Activated CD8-positive, alpha-beta memory T cell treated with anti-CD3 and anti-CD28 coated beads, Interleukin-2, amount 10 ng/mL, durations not matched to agents 7 days and 5 days (primary cell): Measurements from ENCODE around the gene CSRNP3. TPM values are rescaled to one million over a fixed set of nuclear protein-coding genes. Genes with fewer than 3 reads are reported as not detected.
"Not testable (repeated sequence)": the region's sequence is repeated elsewhere in the genome, so short reads cannot be mapped to it uniquely, and the experiment has no call there.

Experiments used
- ATAC-seq: fragments of 150-1000 bp; cut with Tn5 transposase; one replicate; pipeline ENCODE4 v1.10.0; 2021; ENCODE audit warnings: moderate library complexity
- CTCF ChIA-PET: fragments of 350-600 bp; sonication (Branson Sonifier 250); formaldehyde crosslinking; loops from one replicate; lab custom pipeline; 2021; ENCODE audit warnings: antibody characterized with exemption; lab: Charles Lee
- DNase-seq: peaks from one replicate; pipeline ENCODE4 v3.0.0-alpha.2; 2020
- H3K27ac Mint-ChIP-seq: one replicate; pipeline ENCODE4 v1.8.0; 2021; ENCODE audit warnings: mild to moderate bottlenecking, mixed read lengths
- H3K27me3 Mint-ChIP-seq: one replicate; pipeline ENCODE4 v1.8.0; 2021; ENCODE audit warnings: mixed read lengths
- H3K36me3 Mint-ChIP-seq: one replicate; pipeline ENCODE4 v1.8.0; 2021; ENCODE audit warnings: mild to moderate bottlenecking, mixed read lengths
- H3K4me1 Mint-ChIP-seq: one replicate; pipeline ENCODE4 v1.8.0; 2021; ENCODE audit warnings: mixed read lengths
- H3K4me3 Mint-ChIP-seq: one replicate; pipeline ENCODE4 v1.8.0; 2021; ENCODE audit warnings: mild to moderate bottlenecking, moderate library complexity, mixed read lengths
- H3K9me3 Mint-ChIP-seq: one replicate; pipeline ENCODE4 v1.8.0; 2022; ENCODE audit warnings: low read depth, mixed read lengths
- total RNA-seq, 2 experiments: library from RNA; stranded (reverse); gene quantifications; one replicate each; pipeline ENCODE4 v1.2.3, GENCODE V29; 2021

The CSRNP3 gene
- total RNA-seq, 2 experiments from 2014 or later: not detected

DNA sequence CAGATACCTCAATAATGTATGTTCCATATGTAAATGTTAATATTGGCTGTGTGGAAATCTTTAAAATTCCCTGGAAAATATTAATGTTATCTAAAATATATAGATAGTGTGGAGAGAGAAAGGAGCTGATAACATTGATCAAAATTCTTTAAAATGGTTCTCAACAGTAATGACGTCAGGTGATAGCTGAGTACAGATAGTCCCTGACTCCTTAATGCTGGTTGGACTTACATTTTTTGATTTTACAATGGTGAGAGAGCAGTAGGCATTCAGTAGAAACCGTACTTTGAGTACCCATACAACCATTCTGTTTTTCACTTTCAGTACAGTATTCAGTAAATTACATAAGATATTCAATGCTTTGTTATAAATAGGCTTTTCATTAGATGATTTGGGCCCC, 177.9 kb downstream of the CSRNP3 start:
- DNase-seq: no peak
- Mint-ChIP-seq H3K27me3 (peaks cover 6% of the 10 kb centered on the region), H3K4me1 (no peaks in the 10 kb centered on the region), H3K27ac (no peak overlapping the region), H3K4me3 (no peak overlapping the region), H3K9me3 (no peaks in the 10 kb centered on the region), H3K36me3 (no peaks in the 10 kb centered on the region)
- ATAC-seq: no peak
- CTCF ChIA-PET: no interaction called here

DNA sequence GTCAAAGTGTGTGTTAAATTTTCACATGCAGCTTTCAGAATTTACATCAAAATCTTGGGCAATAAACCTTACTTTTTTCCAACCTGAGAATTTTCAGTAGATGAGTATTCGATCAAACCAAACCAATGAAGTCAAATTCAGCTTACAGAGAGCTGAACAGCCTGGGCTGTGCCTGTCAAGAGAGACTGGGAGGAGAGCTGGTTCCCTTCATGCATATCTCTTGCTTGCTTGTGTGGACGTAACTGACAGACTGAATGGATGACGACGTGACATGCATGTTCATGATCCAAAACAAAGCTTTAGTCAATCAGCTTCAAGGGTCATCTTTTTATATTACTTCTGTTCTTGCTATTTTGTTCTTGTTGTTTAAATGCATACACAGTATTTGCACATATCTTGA, 179.3 kb downstream of the CSRNP3 start:
- H3K4me1 Mint-ChIP-seq: no peaks in the 10 kb centered on the region
- ATAC-seq: no peak
- H3K9me3 Mint-ChIP-seq: no peaks in the 10 kb centered on the region

DNA sequence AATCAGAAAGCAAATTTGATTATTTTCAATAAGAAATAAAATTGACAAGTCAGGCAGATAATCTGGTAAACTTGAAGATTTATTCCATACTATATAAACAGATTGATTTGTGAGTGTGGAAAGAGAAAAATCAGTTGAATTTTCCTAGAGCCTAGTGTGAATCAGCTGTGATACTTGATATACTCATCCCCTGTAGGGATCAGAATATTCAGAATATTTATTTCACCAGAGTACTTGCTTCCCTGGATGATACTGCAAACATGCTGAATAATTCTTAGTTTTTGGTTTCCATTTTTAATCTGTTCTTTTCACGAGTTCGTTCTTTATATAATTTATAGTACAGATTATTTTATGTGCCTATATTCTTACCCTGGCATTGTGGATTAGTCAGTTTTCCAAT, 181.7 kb downstream of the CSRNP3 start:
- DNase-seq (no peak), ATAC-seq (no peak)
- Mint-ChIP-seq H3K9me3 (no peaks in the 10 kb centered on the region), H3K4me1 (no peaks in the 10 kb centered on the region), H3K27me3 (peaks cover 6% of the 10 kb centered on the region), H3K36me3 (no peaks in the 10 kb centered on the region), H3K27ac (no peak overlapping the region), H3K4me3 (no peak overlapping the region)
- CTCF ChIA-PET: no interaction called here

More for the DNA sequence above, 179.3 kb downstream of the CSRNP3 start:
- Mint-ChIP-seq H3K4me3 (no peak overlapping the region), H3K36me3 (no peaks in the 10 kb centered on the region), H3K27me3 (peaks cover 6% of the 10 kb centered on the region), H3K27ac (no peak overlapping the region)
- CTCF ChIA-PET: interaction anchor here (0.8 kb wide), 1 partner anchor 248 kb away, joined by 3 read pairs; no protein-coding TSS in a partner anchor
- no peak for DNase-seq

DNA sequence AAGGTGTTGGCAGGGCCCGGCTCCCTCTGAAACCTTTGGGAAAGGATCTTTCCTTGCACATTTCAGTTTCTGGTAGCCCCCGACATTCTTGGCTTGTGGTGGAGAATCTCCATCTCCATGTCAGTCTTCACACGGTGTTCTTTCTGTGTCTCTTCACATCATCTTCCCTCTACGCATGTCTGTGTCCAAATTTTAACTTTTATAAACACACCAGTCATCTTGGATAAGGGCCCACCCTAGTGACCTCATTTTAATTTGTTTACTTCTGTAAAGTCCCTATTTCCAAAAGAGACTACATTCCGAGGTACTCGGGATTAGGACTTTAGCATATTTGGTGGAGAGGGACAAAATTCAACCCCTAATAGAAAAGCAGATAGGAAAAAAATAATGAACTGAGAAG, 186.2 kb downstream of the CSRNP3 start:
- Mint-ChIP-seq H3K27me3 (peaks cover 6% of the 10 kb centered on the region), H3K9me3 (no peaks in the 10 kb centered on the region), H3K4me1 (no peaks in the 10 kb centered on the region), H3K4me3 (no peak overlapping the region), H3K27ac (no peak overlapping the region), H3K36me3 (no peaks in the 10 kb centered on the region)
- DNase-seq (no peak), ATAC-seq (no peak)
- CTCF ChIA-PET: no interaction called here

DNA sequence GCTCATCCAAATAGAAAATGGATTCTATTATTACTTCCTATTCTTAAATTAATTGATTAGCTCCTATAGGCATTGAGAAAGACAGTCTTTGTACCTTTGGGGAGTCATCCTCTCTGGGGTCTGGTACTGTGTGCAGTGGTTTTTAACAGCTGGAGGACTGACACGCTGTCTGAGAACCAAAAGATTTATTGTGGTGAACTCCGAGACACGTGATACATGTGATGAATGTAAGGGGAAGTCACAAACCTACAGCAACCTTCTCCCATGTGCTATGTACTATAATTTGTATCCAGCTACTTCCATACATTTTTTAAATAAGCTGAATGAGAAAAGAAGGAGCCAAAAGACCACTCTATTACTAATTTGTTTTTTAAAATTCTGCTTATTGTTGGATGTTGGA, 190.9 kb downstream of the CSRNP3 start:
- H3K4me3 Mint-ChIP-seq: no peak overlapping the region
- H3K36me3 Mint-ChIP-seq: no peaks in the 10 kb centered on the region
- CTCF ChIA-PET: no interaction called here
- H3K9me3 Mint-ChIP-seq: no peaks in the 10 kb centered on the region
- no peaks in the 10 kb centered on the region for H3K4me1 Mint-ChIP-seq
- no peak overlapping the region for H3K27ac Mint-ChIP-seq
- ATAC-seq: no peak
- no peak for DNase-seq
- peaks cover 3% of the 10 kb centered on the region for H3K27me3 Mint-ChIP-seq

DNA sequence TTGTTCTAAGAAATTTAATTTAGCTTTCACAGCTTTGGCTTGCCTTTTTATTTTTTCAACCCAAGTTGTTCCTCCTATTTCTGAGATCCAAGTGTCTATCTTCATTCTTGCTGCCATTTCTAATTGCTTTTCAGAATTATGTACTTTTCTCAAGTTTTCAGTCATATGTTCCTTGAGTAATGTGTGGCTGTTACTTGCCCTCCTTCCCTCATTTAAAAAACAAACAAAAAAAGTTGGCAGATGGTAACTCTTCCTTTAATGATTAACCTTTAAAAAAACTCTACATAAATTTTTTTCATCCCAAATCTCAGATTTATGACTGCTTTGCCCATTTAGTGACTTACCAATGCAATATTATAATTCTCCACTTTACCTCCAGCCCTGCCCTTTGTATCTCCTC, 193.2 kb downstream of the CSRNP3 start:
- ATAC-seq (no peak), DNase-seq (no peak)
- CTCF ChIA-PET: no interaction called here
- no peaks in the 10 kb centered on the region for H3K36me3 Mint-ChIP-seq
- H3K27ac Mint-ChIP-seq: no peak overlapping the region
- no peaks in the 10 kb centered on the region for H3K4me1 Mint-ChIP-seq
- peaks cover 3% of the 10 kb centered on the region for H3K27me3 Mint-ChIP-seq
- H3K4me3 Mint-ChIP-seq: no peak overlapping the region
- H3K9me3 Mint-ChIP-seq: peaks cover 4% of the 10 kb centered on the region

DNA sequence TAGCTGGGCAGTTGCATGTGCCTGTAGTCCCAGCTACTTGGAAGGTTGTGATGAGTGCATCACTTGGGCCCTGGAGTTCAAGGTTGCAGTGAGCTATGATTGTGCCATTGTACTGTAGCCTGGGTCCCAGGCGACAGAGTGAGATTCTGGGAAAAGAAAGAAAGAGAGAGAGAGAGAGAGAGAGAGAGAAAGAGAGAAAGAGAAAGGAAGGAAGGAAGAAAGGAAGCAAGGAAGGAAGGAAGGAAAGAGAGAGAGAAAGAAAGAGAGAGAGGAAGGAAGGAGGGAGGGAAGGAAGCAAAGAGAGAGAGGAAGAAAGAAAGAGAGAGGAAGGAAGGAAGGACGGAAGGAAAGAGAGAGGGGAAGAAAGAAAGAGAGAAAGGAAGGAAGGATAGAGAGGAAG, 196.1 kb downstream of the CSRNP3 start:
- CTCF ChIA-PET: no interaction called here
- H3K4me1 Mint-ChIP-seq: no peaks in the 10 kb centered on the region
- H3K36me3 Mint-ChIP-seq: no peaks in the 10 kb centered on the region
- no peaks in the 10 kb centered on the region for H3K27me3 Mint-ChIP-seq
- H3K27ac Mint-ChIP-seq: no peak overlapping the region
- DNase-seq: no peak
- H3K4me3 Mint-ChIP-seq: no peak overlapping the region
- peaks cover 4% of the 10 kb centered on the region for H3K9me3 Mint-ChIP-seq
- ATAC-seq: no peak

DNA sequence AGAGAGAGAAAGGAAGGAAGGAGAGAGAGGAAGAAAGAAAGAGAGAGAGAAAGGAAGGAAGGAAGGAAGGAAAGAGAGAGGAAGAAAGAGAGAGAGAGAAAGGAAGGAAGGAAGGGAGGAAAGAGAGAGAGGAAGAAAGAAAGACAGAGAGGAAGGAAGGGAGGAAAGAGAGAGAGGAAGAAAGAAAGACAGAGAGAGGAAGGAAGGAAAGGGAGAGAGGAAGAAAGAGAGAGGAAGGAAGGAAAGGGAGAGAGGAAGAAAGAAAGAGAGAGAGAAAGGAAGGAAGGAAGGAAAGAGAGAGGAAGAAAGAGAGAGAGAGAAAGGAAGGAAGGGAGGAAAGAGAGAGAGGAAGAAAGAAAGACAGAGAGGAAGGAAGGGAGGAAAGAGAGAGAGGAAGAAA, 196.6 kb downstream of the CSRNP3 start:
- H3K9me3 Mint-ChIP-seq, H3K4me3 Mint-ChIP-seq, H3K27me3 Mint-ChIP-seq, ATAC-seq, H3K36me3 Mint-ChIP-seq, DNase-seq, H3K4me1 Mint-ChIP-seq, CTCF ChIA-PET, H3K27ac Mint-ChIP-seq: not testable (repeated sequence)

DNA sequence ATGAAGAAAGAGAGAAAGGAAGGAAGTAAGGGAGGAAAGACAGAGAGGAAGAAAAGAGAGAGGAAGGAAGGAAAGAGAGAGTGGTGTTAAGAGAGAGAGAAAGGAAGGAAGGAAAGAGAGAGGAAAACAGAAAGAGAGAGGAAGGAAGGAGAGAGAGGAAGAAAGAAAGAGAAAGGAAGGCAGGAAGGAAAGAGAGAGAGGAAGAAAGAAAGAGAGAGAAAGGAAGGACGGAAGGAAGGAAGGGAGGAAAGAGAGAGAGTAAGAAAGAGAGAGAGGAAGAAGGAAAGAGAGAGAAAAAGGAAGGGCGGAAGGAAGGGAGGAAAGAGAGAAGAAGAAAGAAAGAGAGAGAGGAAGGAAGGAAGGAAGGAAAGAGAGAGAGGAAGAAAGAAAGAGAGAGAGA, 197.1 kb downstream of the CSRNP3 start:
- H3K36me3 Mint-ChIP-seq: no peaks in the 10 kb centered on the region
- no peaks in the 10 kb centered on the region for H3K27me3 Mint-ChIP-seq
- H3K9me3 Mint-ChIP-seq: peaks cover 4% of the 10 kb centered on the region
- no peaks in the 10 kb centered on the region for H3K4me1 Mint-ChIP-seq
- CTCF ChIA-PET: no interaction called here
- no peak overlapping the region for H3K27ac Mint-ChIP-seq
- ATAC-seq: no peak
- no peak for DNase-seq
- H3K4me3 Mint-ChIP-seq: no peak overlapping the region

DNA sequence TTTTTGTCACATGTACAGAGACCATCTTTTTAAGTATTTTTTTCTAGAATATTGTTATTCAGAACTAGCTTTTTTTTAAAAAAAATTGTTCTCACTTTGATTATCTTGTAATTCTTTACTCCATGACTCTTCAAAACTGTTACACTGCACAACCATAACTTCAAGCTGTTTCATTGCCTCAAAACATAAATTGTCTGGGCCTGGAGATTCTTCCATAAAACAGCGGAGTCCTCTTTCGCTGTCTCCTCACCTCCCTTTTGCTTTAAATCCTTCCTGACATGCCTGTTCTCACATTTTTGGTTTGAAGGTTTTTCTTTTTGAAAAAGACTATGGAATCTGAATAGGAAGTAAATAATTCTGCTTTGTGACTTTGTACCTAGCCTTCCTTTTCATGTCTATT, 197.9 kb downstream of the CSRNP3 start:
- CTCF ChIA-PET: no interaction called here
- DNase-seq: no peak
- Mint-ChIP-seq H3K27ac (no peak overlapping the region), H3K27me3 (no peaks in the 10 kb centered on the region), H3K9me3 (peaks cover 4% of the 10 kb centered on the region), H3K36me3 (no peaks in the 10 kb centered on the region), H3K4me3 (no peak overlapping the region), H3K4me1 (no peaks in the 10 kb centered on the region)
- ATAC-seq: no peak

DNA sequence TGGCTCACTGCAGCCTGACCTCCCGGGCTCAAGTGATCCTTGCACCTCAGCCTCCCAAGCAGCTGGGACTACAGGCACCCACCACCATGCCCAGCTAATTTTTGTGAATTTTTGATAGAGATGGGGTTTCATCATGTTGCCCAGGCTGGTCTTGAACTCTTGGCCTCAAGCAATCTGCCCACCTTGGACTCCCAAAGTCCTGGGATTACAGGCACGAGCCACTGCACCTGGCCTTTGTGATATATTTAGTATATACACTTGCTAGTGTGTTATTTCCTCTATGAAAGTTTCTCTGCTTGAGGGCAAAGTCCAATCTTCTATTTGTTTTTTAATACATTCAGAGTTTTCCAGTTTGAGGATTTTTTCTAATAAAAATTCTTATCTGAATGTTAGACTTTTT, 205.3 kb downstream of the CSRNP3 start:
- CTCF ChIA-PET: no interaction called here
- no peak for DNase-seq
- H3K9me3 Mint-ChIP-seq: no peaks in the 10 kb centered on the region
- H3K36me3 Mint-ChIP-seq: no peaks in the 10 kb centered on the region
- no peak for ATAC-seq
- H3K4me1 Mint-ChIP-seq: no peaks in the 10 kb centered on the region
- no peaks in the 10 kb centered on the region for H3K27me3 Mint-ChIP-seq
- no peak overlapping the region for H3K27ac Mint-ChIP-seq
- no peak overlapping the region for H3K4me3 Mint-ChIP-seq

DNA sequence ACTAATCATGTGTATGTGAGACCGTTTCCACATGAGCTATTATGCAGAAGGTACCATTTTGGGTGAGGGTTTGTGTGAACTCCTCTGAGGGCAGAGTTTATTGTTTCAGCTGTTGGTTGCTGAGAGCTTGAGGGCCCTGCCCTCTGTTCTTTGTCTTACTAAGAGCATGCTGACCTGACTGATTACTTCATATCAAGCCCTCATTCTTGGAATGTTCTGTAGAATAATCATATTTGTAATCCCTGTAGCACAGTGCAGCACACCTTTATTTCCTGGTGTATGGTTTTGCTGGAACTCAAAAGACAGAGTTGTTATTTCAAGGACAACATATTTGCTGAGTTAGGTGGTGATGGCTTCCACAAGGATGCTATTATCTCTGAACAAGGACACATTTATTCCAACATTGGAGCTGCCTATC, 206.1 kb downstream of the CSRNP3 start:
- ATAC-seq: no peak
- H3K9me3 Mint-ChIP-seq: no peaks in the 10 kb centered on the region

DNA sequence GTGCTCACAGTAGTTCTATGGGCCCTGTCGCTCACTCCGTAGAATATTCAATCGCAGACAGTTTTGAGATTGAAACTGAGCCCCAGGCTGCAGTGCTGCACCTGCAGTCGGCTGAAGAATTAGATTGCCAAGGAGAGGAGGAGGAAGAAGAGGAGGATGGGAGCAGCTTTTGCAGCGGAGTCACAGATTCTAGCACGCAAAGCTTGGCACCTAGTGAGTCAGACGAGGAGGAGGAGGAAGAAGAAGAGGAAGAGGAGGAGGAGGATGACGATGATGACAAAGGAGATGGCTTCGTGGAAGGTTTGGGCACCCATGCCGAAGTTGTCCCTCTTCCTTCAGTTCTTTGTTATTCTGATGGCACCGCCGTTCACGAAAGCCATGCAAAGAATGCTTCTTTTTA, 209.4 kb downstream of the CSRNP3 start:
- H3K4me3 Mint-ChIP-seq: no peak overlapping the region
- ATAC-seq (no peak), DNase-seq (no peak)
- H3K27ac Mint-ChIP-seq: no peak overlapping the region
- no peaks in the 10 kb centered on the region for H3K36me3 Mint-ChIP-seq
- peaks cover 2% of the 10 kb centered on the region for H3K27me3 Mint-ChIP-seq
- no peaks in the 10 kb centered on the region for H3K9me3 Mint-ChIP-seq
- CTCF ChIA-PET: no interaction called here
- no peaks in the 10 kb centered on the region for H3K4me1 Mint-ChIP-seq

More for the DNA sequence above, 206.1 kb downstream of the CSRNP3 start:
- CTCF ChIA-PET: no interaction called here
- no peak overlapping the region for H3K4me3 Mint-ChIP-seq
- H3K36me3 Mint-ChIP-seq: no peaks in the 10 kb centered on the region
- H3K4me1 Mint-ChIP-seq: no peaks in the 10 kb centered on the region
- no peaks in the 10 kb centered on the region for H3K27me3 Mint-ChIP-seq
- no peak for DNase-seq
- no peak overlapping the region for H3K27ac Mint-ChIP-seq

DNA sequence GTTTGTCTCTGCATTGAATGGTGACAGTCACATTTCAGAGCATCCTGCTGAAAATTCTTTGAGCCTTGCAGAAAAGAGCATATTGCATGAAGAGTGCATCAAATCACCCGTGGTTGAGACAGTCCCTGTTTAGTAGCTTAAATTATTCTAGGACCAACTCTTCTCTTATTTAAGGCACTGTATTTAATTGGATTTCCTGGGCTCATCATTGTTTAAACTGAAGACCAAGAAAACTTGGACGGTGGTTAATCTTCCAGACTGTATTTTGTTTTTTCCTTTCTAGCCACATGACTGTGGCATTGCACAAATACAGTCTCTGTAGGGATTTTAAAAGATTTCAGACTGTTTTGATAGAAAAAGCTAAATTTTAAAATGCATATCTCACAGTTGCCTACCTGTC, 210.1 kb downstream of the CSRNP3 start:
- Mint-ChIP-seq H3K9me3 (no peaks in the 10 kb centered on the region), H3K4me1 (no peaks in the 10 kb centered on the region), H3K27me3 (peaks cover 4% of the 10 kb centered on the region), H3K27ac (no peak overlapping the region), H3K36me3 (no peaks in the 10 kb centered on the region), H3K4me3 (no peak overlapping the region)
- DNase-seq (no peak), ATAC-seq (no peak)
- CTCF ChIA-PET: no interaction called here

DNA sequence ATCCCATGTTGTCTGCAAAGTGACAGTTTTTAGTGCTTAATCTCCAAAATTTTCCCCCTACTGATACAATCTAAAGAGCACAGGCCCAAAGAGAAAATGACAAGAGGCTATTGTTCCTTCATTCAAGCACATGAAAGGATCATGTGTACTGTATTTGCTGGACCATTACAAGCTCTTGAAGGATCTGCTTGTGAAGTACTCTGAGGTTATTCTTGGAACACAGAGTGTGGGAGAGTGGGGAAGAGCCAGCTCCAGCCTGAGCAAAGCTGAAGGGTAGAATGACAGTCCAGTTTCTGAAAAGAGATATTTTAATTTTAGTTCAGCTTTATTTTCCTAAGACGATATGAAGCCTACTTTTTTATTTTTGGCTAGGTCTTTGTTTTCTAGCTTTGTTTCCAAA, 212.3 kb downstream of the CSRNP3 start:
- H3K4me1 Mint-ChIP-seq: no peaks in the 10 kb centered on the region
- H3K27ac Mint-ChIP-seq: no peak overlapping the region
- H3K27me3 Mint-ChIP-seq: peaks cover 12% of the 10 kb centered on the region
- CTCF ChIA-PET: no interaction called here
- no peaks in the 10 kb centered on the region for H3K9me3 Mint-ChIP-seq
- no peaks in the 10 kb centered on the region for H3K36me3 Mint-ChIP-seq
- DNase-seq: no peak
- no peak overlapping the region for H3K4me3 Mint-ChIP-seq
- ATAC-seq: no peak
